Measurements from ENCODE around the gene SFI1.
A peak's percentile ranks its signal among the peaks of the same experiment; 100 is the strongest.

The SFI1 gene

DNA sequence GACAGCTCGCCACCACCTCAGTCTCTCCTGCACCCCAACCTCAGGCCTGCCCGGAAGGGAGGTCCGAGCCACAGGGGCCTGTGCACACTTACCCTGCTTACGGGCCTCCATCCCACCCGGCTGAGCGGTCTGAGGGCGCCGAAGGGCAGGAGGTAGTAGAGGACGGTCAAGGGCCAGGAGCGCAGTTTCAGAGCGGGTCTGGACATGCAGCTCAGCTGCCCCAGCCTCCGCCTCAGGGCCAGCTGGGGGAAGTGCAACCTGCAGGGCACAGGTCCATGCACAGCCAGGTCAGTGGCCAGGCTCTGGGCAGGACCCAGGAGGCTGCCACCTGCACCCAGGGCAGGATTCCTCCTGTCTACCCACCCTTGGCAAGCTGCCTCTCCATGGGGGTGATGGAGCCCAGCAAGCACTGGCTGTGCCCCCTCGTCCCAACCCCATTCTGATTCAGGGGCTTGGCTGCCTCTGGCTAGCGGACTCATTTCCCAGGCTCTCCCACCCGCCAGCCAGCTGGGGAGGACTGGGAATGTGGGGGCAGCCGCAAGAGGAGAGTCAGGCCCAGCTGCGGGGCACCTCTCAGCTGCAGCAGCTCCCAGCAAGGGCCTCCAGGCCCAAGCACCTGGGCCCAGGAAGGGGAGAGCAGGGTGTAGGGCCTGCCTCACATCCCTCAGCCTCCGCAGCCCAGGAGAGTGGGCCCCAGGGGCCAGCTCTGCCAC, 127.4 kb downstream of the SFI1 start:
- no peak for DNase-seq (ENCODE audit: low read depth)
- TF ChIP-seq, protein P1, sequence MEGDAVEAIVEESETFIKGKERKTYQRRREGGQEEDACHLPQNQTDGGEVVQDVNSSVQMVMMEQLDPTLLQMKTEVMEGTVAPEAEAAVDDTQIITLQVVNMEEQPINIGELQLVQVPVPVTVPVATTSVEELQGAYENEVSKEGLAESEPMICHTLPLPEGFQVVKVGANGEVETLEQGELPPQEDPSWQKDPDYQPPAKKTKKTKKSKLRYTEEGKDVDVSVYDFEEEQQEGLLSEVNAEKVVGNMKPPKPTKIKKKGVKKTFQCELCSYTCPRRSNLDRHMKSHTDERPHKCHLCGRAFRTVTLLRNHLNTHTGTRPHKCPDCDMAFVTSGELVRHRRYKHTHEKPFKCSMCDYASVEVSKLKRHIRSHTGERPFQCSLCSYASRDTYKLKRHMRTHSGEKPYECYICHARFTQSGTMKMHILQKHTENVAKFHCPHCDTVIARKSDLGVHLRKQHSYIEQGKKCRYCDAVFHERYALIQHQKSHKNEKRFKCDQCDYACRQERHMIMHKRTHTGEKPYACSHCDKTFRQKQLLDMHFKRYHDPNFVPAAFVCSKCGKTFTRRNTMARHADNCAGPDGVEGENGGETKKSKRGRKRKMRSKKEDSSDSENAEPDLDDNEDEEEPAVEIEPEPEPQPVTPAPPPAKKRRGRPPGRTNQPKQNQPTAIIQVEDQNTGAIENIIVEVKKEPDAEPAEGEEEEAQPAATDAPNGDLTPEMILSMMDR (conservative IDR thresholded peaks at IDR 0.05; ENCODE audit: low read depth, low read length) = no peak
- H3K4me3 ChIP-seq (ENCODE audit: low read length) = no peak overlapping the region

DNA sequence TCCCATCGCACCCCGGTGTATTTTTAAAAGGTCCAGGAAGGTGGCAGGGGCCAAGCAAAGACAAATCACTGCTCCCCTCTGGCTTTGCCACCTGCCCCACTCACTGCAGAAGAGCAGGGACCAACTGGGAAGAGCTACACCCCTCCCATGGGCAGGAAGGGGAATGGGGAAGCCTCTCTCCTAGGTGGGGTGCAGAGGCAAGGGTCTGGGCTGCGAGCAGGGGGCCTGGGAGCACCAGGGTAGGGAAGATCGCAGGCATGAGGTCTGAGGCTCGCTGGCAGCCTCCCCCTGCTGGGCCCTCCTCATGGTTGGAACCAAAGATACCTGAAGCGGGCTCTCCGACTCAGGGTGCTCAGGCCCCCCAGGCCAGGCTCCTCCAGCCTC, 128.9 kb downstream of the SFI1 start:
- DNase-seq (ENCODE audit: low read depth) = no peak
- TF ChIP-seq, protein P1 (conservative IDR thresholded peaks at IDR 0.05; ENCODE audit: low read depth, low read length) = no peak
- H3K4me3 ChIP-seq (ENCODE audit: low read length) = no peak overlapping the region

DNA sequence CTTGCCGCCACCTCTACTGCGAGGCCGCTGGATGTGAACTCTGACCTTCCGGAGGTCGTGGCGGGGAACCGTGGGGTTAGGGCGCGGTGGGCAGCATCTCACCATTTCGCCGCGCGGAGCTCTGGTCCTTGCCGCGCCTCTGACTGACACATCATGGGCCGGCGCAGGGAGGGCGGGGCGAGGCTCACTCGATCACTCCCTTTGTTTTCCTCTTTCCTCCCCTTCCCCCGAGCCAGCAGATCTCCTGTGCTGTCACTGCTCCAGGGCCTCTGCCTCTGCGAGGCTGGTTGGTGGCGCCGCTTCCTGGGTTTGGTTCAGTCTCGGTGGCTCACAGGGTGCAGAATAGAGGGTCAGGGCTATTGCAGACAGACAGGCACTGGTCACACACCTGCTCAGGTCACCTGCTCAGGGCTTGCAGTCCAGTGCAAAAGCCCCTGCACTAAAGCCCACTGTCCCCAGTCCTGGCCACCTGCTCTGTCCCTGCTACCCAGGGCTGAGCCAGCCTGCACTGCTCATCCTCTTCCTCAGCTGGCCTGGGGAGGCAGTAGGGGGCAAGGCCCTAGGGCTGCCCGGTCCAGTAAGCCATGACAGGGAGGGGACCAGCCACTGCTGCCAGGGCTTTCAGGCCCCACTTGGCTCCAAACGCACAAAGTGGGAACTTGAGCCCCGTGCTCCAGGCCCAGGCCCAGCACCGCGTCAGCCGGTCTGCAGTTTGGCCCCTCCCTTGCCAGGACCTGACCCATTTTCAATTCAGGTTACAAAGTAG, 129.5 kb downstream of the SFI1 start:
- TF ChIP-seq, protein P1 (conservative IDR thresholded peaks at IDR 0.05; ENCODE audit: low read depth, low read length) = peak; percentile 5
- no peak overlapping the region for H3K4me3 ChIP-seq (ENCODE audit: low read length)
- no peak for DNase-seq (ENCODE audit: low read depth)

DNA sequence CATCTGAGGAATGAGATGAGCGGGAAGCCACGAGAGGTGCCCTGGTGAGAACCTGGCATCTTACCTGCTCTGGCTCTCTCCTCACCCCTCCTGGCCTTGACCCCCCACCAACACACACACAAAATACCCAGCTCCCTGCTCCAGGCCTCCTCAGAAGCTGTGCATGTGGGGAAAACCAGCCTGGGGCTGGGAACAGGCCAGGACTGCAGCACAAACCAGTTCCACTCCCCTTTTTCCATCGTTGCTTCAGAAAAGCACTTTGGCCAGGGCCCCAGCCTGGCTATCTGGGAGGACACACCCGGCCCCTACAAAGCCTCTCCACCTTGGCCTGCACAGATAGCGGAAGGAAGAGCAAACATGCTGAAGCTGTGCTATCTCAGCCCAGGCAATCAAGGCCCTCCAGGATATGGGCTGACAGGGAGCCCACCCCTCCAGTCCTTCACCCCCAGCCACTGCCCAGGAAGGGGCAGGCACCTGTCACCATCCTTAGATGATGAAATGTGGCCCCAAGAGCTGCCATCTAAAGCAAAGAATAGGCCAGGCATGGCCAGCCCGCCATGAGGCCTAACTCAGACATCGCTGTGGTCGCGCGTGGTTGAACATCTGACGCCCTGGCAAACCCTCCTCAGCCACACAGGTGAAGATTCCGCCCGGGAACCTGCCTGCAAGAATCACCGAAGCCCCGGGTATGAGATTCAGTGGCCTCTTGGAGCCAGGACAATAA, 130.3 kb downstream of the SFI1 start:
- TF ChIP-seq, protein P1 (conservative IDR thresholded peaks at IDR 0.05; ENCODE audit: low read depth, low read length) = no peak
- DNase-seq (ENCODE audit: low read depth) = no peak

DNA sequence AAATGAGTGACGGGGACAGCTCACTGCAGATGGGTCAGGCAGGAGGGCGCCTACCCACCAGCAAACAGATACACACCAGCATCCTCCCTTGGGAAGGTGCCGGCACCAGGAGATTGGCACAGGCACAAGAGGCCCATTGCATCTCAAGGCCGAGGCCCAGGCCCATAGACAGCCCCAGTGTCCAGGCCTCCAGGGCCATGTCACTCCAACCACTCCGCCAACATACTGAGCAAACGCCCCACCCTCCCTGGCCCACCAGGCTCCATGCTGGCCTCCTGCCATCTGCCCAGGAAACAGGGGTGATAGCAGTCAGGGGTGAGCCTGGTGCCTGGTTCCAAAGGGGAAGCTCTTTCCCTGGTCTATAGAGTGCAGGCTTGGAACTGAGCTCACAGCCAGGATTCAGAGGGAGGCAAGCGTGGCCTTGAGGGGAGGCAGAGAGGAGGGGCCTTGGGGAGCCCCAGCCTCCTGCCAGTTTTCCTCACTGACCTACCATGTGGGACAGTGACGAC, 130.9 kb downstream of the SFI1 start:
- no peak overlapping the region for H3K4me3 ChIP-seq (ENCODE audit: low read length)
- TF ChIP-seq, protein P1 (conservative IDR thresholded peaks at IDR 0.05; ENCODE audit: low read depth, low read length) = no peak

More for the DNA sequence above, 130.3 kb downstream of the SFI1 start:
- H3K4me3 ChIP-seq (ENCODE audit: low read length) = no peak overlapping the region

DNA sequence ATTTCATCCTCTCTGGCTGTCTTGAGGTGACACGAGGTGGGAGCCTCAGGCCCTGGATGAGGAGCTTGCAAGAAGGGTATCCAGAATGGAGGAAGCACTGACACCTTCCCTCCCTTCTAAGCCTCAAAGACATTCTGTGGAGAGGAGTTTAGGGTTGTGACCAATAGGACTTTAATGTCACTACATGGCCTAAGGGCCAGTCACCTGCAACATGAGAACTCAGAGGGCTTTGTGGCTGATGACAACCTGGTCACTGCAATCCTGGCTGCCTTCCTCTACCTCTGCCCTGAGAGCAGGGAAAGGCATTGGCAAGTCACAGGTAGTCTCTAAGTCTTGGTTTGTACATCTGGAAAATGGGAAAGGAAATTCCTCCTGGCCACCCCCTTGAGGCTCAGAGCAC, 132.0 kb downstream of the SFI1 start:
- no peak for DNase-seq (ENCODE audit: low read depth)
- TF ChIP-seq, protein P1 (conservative IDR thresholded peaks at IDR 0.05; ENCODE audit: low read depth, low read length) = no peak

More for the DNA sequence above, 130.9 kb downstream of the SFI1 start:
- DNase-seq (ENCODE audit: low read depth) = no peak

More for the DNA sequence above, 132.0 kb downstream of the SFI1 start:
- no peak overlapping the region for H3K4me3 ChIP-seq (ENCODE audit: low read length)

All from retinal pigment epithelial cell (primary cell).